ENCODE data around the gene CD58. TPM values are rescaled to one million over a fixed set of nuclear protein-coding genes. Genes with fewer than 3 reads are reported as not detected.

Gene CD58
- total and polyA plus RNA-seq, 2 experiments from 2014 or later, result 6.1 to 20.0 TPM

- H3K9me3 ChIP-seq (ENCODE audit: low read depth), result no peaks in the 10 kb centered on the region
- H3K4me1 ChIP-seq (ENCODE audit: low read depth), result peaks cover 64% of the 10 kb centered on the region
- no peaks in the 10 kb centered on the region for H3K27me3 ChIP-seq
- TF ChIP-seq, protein P1, sequence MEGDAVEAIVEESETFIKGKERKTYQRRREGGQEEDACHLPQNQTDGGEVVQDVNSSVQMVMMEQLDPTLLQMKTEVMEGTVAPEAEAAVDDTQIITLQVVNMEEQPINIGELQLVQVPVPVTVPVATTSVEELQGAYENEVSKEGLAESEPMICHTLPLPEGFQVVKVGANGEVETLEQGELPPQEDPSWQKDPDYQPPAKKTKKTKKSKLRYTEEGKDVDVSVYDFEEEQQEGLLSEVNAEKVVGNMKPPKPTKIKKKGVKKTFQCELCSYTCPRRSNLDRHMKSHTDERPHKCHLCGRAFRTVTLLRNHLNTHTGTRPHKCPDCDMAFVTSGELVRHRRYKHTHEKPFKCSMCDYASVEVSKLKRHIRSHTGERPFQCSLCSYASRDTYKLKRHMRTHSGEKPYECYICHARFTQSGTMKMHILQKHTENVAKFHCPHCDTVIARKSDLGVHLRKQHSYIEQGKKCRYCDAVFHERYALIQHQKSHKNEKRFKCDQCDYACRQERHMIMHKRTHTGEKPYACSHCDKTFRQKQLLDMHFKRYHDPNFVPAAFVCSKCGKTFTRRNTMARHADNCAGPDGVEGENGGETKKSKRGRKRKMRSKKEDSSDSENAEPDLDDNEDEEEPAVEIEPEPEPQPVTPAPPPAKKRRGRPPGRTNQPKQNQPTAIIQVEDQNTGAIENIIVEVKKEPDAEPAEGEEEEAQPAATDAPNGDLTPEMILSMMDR (IDR thresholded peaks at IDR 0.05; ENCODE audit: low read depth, low read length), result no peak
- H3K27ac ChIP-seq, result peak overlapping the region; percentile 99
- peak in 1 of 2 donors; percentile 77 for DNase-seq (ENCODE audit: low read depth in 1 of 2, low spot score in 1 of 2)
- H3K4me3 ChIP-seq, result peak overlapping the region; percentile 1
- H3K36me3 ChIP-seq, result no peaks in the 10 kb centered on the region
Observed at GRCh38 chr1:116465845-116466685, 104.8 kb downstream of the CD58 start.

- TF ChIP-seq, protein P1 (IDR thresholded peaks at IDR 0.05; ENCODE audit: low read depth, low read length), result no peak
- H3K36me3 ChIP-seq, result no peaks in the 10 kb centered on the region
Observed at GRCh38 chr1:116465477-116465844, 105.4 kb downstream of the CD58 start.

More at GRCh38 chr1:116465477-116465844, 105.4 kb downstream of the CD58 start:
- Histone ChIP-seq H3K27me3 (no peaks in the 10 kb centered on the region), H3K4me3 (peak overlapping the region; percentile 1), H3K27ac (peak overlapping the region; percentile 99), H3K4me1 (ENCODE audit: low read depth) (peaks cover 68% of the 10 kb centered on the region), H3K9me3 (ENCODE audit: low read depth) (no peaks in the 10 kb centered on the region)
- no peak for DNase-seq (ENCODE audit: low read depth in 1 of 2, low spot score in 1 of 2)

Other genes starting within 250 kb of the CD58 start
- 754 and 1,350 TPM in 2 replicates for gene ATP1A1, start 197.8 kb downstream of the CD58 start, total RNA-seq
- gene ATP1A1, start 197.8 kb downstream of the CD58 start, polyA plus RNA-seq, result 665 and 1,094 TPM in 2 replicates
- 91.6 and 130 TPM in 2 replicates for gene IGSF3, start 96.7 kb upstream of the CD58 start, total RNA-seq
- 29.0 and 43.8 TPM in 2 replicates for gene IGSF3, start 96.7 kb upstream of the CD58 start, polyA plus RNA-seq
- not detected in 2 replicates for gene CD2, start 183.4 kb upstream of the CD58 start, total RNA-seq
- gene CD2, start 183.4 kb upstream of the CD58 start, polyA plus RNA-seq, result not detected in 2 replicates